ENCODE results near the gene LEFTY1. TPM values are rescaled to one million over a fixed set of nuclear protein-coding genes. Genes with fewer than 3 reads are reported as not detected.
A peak's percentile ranks its signal among the peaks of the same experiment; 100 is the strongest.

LEFTY1 gene
- polyA plus RNA-seq, 3 donors, result 0.13 TPM; not detected in 2

DNA sequence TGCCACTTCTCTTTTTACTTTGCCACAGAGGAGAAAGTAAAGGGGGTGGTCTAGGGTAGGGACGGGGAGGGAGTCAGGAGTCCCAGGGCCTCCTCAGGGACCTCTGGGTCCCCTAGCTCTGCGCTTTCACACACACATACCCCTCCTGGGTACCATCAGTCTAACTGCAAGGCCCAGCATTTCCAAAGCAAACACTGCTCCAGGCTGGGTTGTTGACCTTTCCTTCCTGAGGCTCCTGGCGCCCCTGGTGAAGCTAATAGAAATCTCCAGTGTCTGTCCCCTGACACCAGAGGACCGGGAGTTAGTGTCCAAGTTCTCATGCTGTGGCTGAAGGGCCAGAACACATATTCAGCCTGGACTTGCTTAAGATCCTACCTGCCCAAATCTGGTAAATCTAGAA, 10.7 kb downstream of the LEFTY1 start:
- Mint-ChIP-seq H3K4me3 (no peak overlapping the region), H3K36me3 (peaks cover 43 to 62% of the 10 kb centered on the region in 2 donors), H3K4me1 (peaks cover 41% of the 10 kb centered on the region), H3K27me3 (ENCODE audit: low read depth in 3 of 3) (peaks cover 2 to 6% (median 3%) of the 10 kb centered on the region in 3 donors), H3K27ac (peak overlapping the region in 3 of 7 donors; percentile 35 to 70 (median 58)), H3K9me3 (peaks cover 0 to 3% (median 0%) of the 10 kb centered on the region in 7 donors)
- H4K20me1 ChIP-seq (ENCODE audit: insufficient read depth, low read length), result peaks cover 47% of the 10 kb centered on the region
- H3K27me3 ChIP-seq (ENCODE audit: control insufficient read depth in 2 of 2, insufficient read depth in 2 of 2, low read length in 2 of 2), result no peaks in the 10 kb centered on the region
- peaks cover 45% of the 10 kb centered on the region for H3K79me2 ChIP-seq (ENCODE audit: insufficient read depth, low read length)
- H3K4me2 ChIP-seq (replicated peaks; ENCODE audit: extremely low read depth, low read length, poor library complexity, severe bottlenecking), result no peak overlapping the region
- H2AFZ ChIP-seq (ENCODE audit: insufficient read depth, low read depth, low read length, poor library complexity, severe bottlenecking), result no peak overlapping the region
- H3K4me3 ChIP-seq (replicated peaks in 1 of 3; ENCODE audit: low read depth in 2 of 3, low read length in 3 of 3), result no peak overlapping the region
- H3K36me3 ChIP-seq (replicated peaks in 1 of 2; ENCODE audit: control insufficient read depth in 1 of 2, insufficient read depth in 2 of 2, low read length in 2 of 2), result peaks cover 35 to 49% of the 10 kb centered on the region in 2 donors
- TF ChIP-seq, protein P1, sequence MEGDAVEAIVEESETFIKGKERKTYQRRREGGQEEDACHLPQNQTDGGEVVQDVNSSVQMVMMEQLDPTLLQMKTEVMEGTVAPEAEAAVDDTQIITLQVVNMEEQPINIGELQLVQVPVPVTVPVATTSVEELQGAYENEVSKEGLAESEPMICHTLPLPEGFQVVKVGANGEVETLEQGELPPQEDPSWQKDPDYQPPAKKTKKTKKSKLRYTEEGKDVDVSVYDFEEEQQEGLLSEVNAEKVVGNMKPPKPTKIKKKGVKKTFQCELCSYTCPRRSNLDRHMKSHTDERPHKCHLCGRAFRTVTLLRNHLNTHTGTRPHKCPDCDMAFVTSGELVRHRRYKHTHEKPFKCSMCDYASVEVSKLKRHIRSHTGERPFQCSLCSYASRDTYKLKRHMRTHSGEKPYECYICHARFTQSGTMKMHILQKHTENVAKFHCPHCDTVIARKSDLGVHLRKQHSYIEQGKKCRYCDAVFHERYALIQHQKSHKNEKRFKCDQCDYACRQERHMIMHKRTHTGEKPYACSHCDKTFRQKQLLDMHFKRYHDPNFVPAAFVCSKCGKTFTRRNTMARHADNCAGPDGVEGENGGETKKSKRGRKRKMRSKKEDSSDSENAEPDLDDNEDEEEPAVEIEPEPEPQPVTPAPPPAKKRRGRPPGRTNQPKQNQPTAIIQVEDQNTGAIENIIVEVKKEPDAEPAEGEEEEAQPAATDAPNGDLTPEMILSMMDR (IDR thresholded peaks at IDR 0.05), result no peak
- H3K9ac ChIP-seq (ENCODE audit: insufficient read depth, low read length, poor library complexity, severe bottlenecking), result no peak overlapping the region
- no peak for DNase-seq
- no peak overlapping the region for H3K27ac ChIP-seq (ENCODE audit: low read depth in 1 of 2, low read length in 2 of 2)
- peaks cover 27 to 37% of the 10 kb centered on the region in 2 donors for H3K4me1 ChIP-seq (ENCODE audit: control insufficient read depth in 1 of 2, insufficient read depth in 2 of 2, low read length in 2 of 2)
- intact Hi-C loops (cut with micrococcal nuclease), result no loop called here
- H3K9me3 ChIP-seq (replicated peaks in 1 of 2; ENCODE audit: control insufficient read depth in 1 of 2, insufficient read depth in 1 of 2, low read length in 2 of 2), result no peaks in the 10 kb centered on the region
- 80% methylated on average over 1 of the region's 4 CpGs for WGBS (ENCODE audit: insufficient coverage)

DNA sequence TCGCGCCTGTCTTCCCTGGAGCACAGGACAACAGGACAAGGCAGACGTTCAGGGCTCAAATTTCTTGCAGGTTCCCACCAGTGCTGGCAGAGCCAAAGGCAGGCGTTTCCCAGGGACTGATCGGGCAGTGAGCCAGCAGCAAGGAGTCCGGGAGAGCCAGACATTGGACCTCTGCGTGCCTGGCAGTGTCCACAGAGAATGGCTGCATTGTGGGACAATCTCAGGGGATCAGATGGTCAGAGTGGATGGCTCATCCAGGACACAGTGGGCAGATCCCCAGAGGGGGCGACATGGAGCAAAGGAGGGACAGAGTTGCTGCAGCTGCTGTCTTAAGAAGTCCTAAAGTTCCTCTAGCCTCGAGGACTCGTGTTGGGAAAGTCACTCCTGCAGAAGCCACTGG, 11.4 kb downstream of the LEFTY1 start:
- Histone ChIP-seq H3K9me3 (replicated peaks in 1 of 2; ENCODE audit: control insufficient read depth in 1 of 2, insufficient read depth in 1 of 2, low read length in 2 of 2) (no peaks in the 10 kb centered on the region), H2AFZ (ENCODE audit: insufficient read depth, low read depth, low read length, poor library complexity, severe bottlenecking) (no peak overlapping the region), H3K27me3 (ENCODE audit: control insufficient read depth in 2 of 2, insufficient read depth in 2 of 2, low read length in 2 of 2) (no peaks in the 10 kb centered on the region), H3K27ac (ENCODE audit: low read depth in 1 of 2, low read length in 2 of 2) (no peak overlapping the region), H3K4me2 (replicated peaks; ENCODE audit: extremely low read depth, low read length, poor library complexity, severe bottlenecking) (no peak overlapping the region), H3K36me3 (replicated peaks in 1 of 2; ENCODE audit: control insufficient read depth in 1 of 2, insufficient read depth in 2 of 2, low read length in 2 of 2) (peaks cover 40 to 56% of the 10 kb centered on the region in 2 donors), H3K9ac (ENCODE audit: insufficient read depth, low read length, poor library complexity, severe bottlenecking) (no peak overlapping the region), H3K79me2 (ENCODE audit: insufficient read depth, low read length) (peaks cover 45% of the 10 kb centered on the region), H3K4me3 (replicated peaks in 1 of 3; ENCODE audit: low read depth in 2 of 3, low read length in 3 of 3) (no peak overlapping the region), H4K20me1 (ENCODE audit: insufficient read depth, low read length) (peaks cover 47% of the 10 kb centered on the region), H3K4me1 (ENCODE audit: control insufficient read depth in 1 of 2, insufficient read depth in 2 of 2, low read length in 2 of 2) (peaks cover 24 to 30% of the 10 kb centered on the region in 2 donors)
- peaks cover 38% of the 10 kb centered on the region for H3K4me1 Mint-ChIP-seq
- DNase-seq, result no peak
- peaks cover 48 to 69% of the 10 kb centered on the region in 2 donors for H3K36me3 Mint-ChIP-seq
- TF ChIP-seq, protein P1 (IDR thresholded peaks at IDR 0.05), result peak; percentile 47
- intact Hi-C loops (cut with micrococcal nuclease), result no loop called here
- H3K9me3 Mint-ChIP-seq, result peaks cover 0 to 3% (median 0%) of the 10 kb centered on the region in 7 donors
- peaks cover 0 to 4% (median 0%) of the 10 kb centered on the region in 3 donors for H3K27me3 Mint-ChIP-seq (ENCODE audit: low read depth in 3 of 3)
- no peak overlapping the region for H3K4me3 Mint-ChIP-seq
- H3K27ac Mint-ChIP-seq, result peak overlapping the region in 3 of 7 donors; percentile 12 to 75 (median 56)
- 79% methylated on average over 10 of the region's 10 CpGs for WGBS (ENCODE audit: insufficient coverage)

All from CD14-positive monocyte (primary cell).